Activated naive CD4-positive, alpha-beta T cell treated with anti-CD3 and anti-CD28 coated beads, Interleukin-2, amount 50 U/mL, for 24 hours (primary cell): Measurements from ENCODE around the gene STK32C.

Experiments used
- H3K27ac Mint-ChIP-seq: one replicate; pipeline ENCODE4 v1.8.0; 2021; ENCODE audit warnings: mild to moderate bottlenecking, mixed read lengths
- H3K27me3 Mint-ChIP-seq: one replicate; pipeline ENCODE4 v1.8.0; 2021; ENCODE audit warnings: mixed read lengths
- H3K36me3 Mint-ChIP-seq: one replicate; pipeline ENCODE4 v1.8.0; 2021; ENCODE audit warnings: mixed read lengths
- H3K4me1 Mint-ChIP-seq: one replicate; pipeline ENCODE4 v1.8.0; 2021; ENCODE audit warnings: mixed read lengths
- H3K4me3 Mint-ChIP-seq: one replicate; pipeline ENCODE4 v1.8.0; 2021; ENCODE audit warnings: mild to moderate bottlenecking, mixed read lengths
- H3K9me3 Mint-ChIP-seq: one replicate; pipeline ENCODE4 v1.8.0; 2021; ENCODE audit warnings: mixed read lengths

The STK32C gene

GRCh38 chr10:132198381-132199181, 109.2 kb downstream of the STK32C start:
- no peak overlapping the region for H3K27ac Mint-ChIP-seq
- no peak overlapping the region for H3K4me3 Mint-ChIP-seq

GRCh38 chr10:132198068-132198370, 109.7 kb downstream of the STK32C start:
- no peaks in the 10 kb centered on the region for H3K4me1 Mint-ChIP-seq
- no peak overlapping the region for H3K27ac Mint-ChIP-seq
- H3K36me3 Mint-ChIP-seq: no peaks in the 10 kb centered on the region
- H3K4me3 Mint-ChIP-seq: no peak overlapping the region
- H3K27me3 Mint-ChIP-seq: no peaks in the 10 kb centered on the region
- H3K9me3 Mint-ChIP-seq: no peaks in the 10 kb centered on the region

More at GRCh38 chr10:132198381-132199181, 109.2 kb downstream of the STK32C start:
- Mint-ChIP-seq H3K27me3 (no peaks in the 10 kb centered on the region), H3K36me3 (no peaks in the 10 kb centered on the region), H3K9me3 (no peaks in the 10 kb centered on the region), H3K4me1 (no peaks in the 10 kb centered on the region)

- H3K27me3 Mint-ChIP-seq: no peaks in the 10 kb centered on the region
- H3K9me3 Mint-ChIP-seq: no peaks in the 10 kb centered on the region
Measured at GRCh38 chr10:132197271-132198067, 110.3 kb downstream of the STK32C start.

DNA sequence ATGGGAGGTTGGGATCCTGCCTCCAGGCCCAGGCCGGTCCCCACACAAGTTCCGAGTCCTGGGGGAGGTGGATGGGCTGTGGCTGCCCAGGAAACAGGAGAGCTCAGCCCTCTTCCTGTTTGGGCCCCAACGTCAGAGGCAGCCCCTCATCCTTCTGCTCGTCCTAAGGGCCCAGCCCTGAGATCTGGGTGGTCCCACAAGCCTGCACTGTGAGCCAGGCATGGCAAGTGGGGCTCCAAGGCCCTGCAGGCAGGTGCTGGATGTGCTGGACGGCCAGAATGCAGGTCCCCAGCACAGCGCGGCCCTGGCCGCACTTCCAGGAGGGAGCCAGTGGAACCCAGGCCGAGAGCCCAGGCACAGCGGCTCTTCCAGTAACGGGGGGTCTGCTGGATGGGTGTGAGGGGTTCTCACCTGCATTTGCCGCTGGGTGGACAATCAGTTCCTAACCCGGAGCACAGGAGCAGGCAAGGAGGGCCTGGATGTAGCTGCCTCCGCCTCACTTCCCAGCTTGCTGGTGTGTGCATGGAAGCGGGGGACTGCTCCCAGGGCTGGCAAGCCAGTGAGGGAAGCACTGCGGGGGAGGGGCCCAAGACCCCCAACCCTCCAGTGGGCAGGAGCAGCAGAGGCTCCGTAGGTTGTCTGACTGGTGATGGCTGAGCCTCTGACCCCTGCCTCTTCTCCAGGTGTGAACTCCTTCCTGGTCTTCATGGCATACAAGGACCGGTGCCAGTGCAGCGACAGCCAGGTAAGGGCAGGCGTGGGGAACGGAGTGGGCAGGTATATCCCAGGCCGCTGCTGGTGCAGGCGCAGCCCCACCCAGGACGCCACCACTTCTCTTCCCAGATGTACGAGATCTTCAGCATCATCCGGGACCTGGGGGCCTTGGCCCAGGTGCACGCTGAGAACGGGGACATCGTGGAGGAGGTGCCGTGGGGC, 111.3 kb downstream of the STK32C start:
- Mint-ChIP-seq H3K9me3 (no peaks in the 10 kb centered on the region), H3K27ac (no peak overlapping the region), H3K27me3 (no peaks in the 10 kb centered on the region), H3K4me1 (no peaks in the 10 kb centered on the region), H3K4me3 (no peak overlapping the region), H3K36me3 (no peaks in the 10 kb centered on the region)

More at GRCh38 chr10:132197271-132198067, 110.3 kb downstream of the STK32C start:
- Mint-ChIP-seq H3K36me3 (no peaks in the 10 kb centered on the region), H3K27ac (no peak overlapping the region), H3K4me1 (no peaks in the 10 kb centered on the region), H3K4me3 (no peak overlapping the region)

DNA sequence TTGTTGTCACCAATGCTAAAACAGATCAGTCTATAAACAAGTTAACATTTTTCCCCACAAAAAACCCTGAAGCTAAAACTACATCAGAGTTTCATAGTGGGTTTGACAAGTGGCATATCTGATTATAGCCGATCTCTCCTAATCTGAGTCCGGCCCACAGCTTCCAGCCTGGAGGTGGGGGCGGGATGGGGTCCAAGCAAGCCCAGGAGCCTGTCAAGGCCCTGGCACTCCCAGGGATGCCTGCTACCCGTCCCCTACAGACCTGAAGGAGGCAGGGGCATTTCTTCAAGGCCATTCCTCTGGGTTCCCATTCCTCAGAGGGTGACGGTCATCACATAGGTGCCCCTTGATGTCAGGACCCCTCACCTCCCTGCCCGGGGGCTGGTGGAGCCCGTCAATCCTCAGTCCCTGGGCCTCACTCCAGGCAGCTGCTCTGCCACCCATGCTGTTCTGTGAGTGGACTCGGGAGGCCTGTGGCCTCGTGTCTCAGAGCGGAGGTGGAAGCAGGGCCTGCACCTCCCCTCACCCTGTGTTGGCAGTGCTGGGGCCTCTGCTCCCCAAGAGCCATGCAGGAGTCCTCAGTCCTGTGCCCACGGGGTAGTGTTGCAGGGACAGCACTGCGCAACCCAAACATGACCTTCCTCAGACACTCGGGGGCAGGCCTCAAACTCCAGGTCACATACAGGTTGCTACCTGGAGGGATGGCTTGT, 112.2 kb downstream of the STK32C start:
- H3K4me1 Mint-ChIP-seq: no peaks in the 10 kb centered on the region
- no peaks in the 10 kb centered on the region for H3K27me3 Mint-ChIP-seq
- H3K36me3 Mint-ChIP-seq: no peaks in the 10 kb centered on the region
- H3K27ac Mint-ChIP-seq: no peak overlapping the region
- H3K4me3 Mint-ChIP-seq: no peak overlapping the region
- H3K9me3 Mint-ChIP-seq: no peaks in the 10 kb centered on the region

GRCh38 chr10:132194726-132195125, 113.0 kb downstream of the STK32C start:
- H3K27ac Mint-ChIP-seq: no peak overlapping the region
- H3K9me3 Mint-ChIP-seq: no peaks in the 10 kb centered on the region
- H3K4me1 Mint-ChIP-seq: no peaks in the 10 kb centered on the region
- H3K36me3 Mint-ChIP-seq: no peaks in the 10 kb centered on the region
- H3K4me3 Mint-ChIP-seq: no peak overlapping the region
- peaks cover 3% of the 10 kb centered on the region for H3K27me3 Mint-ChIP-seq

- H3K4me3 Mint-ChIP-seq: no peak overlapping the region
- H3K4me1 Mint-ChIP-seq: peaks cover 3% of the 10 kb centered on the region
- peaks cover 3% of the 10 kb centered on the region for H3K36me3 Mint-ChIP-seq
- no peak overlapping the region for H3K27ac Mint-ChIP-seq
- H3K27me3 Mint-ChIP-seq: peaks cover 8% of the 10 kb centered on the region
- H3K9me3 Mint-ChIP-seq: no peaks in the 10 kb centered on the region
Measured at GRCh38 chr10:132193907-132194552, 113.7 kb downstream of the STK32C start.

- Mint-ChIP-seq H3K9me3 (no peaks in the 10 kb centered on the region), H3K4me1 (peaks cover 7% of the 10 kb centered on the region), H3K4me3 (no peak overlapping the region), H3K36me3 (peaks cover 3% of the 10 kb centered on the region), H3K27me3 (peaks cover 12% of the 10 kb centered on the region), H3K27ac (no peak overlapping the region)
Measured at GRCh38 chr10:132192991-132193665, 114.6 kb downstream of the STK32C start.

GRCh38 chr10:132192076-132192975, 115.4 kb downstream of the STK32C start:
- Mint-ChIP-seq H3K27ac (no peak overlapping the region), H3K27me3 (peaks cover 15% of the 10 kb centered on the region), H3K9me3 (no peaks in the 10 kb centered on the region), H3K4me3 (no peak overlapping the region), H3K36me3 (peaks cover 3% of the 10 kb centered on the region), H3K4me1 (peaks cover 10% of the 10 kb centered on the region)

- H3K36me3 Mint-ChIP-seq: peaks cover 3% of the 10 kb centered on the region
- H3K27ac Mint-ChIP-seq: no peak overlapping the region
- H3K4me1 Mint-ChIP-seq: peaks cover 11% of the 10 kb centered on the region
- no peaks in the 10 kb centered on the region for H3K9me3 Mint-ChIP-seq
- H3K4me3 Mint-ChIP-seq: peak overlapping the region; percentile 52
- H3K27me3 Mint-ChIP-seq: peaks cover 16% of the 10 kb centered on the region
Measured at GRCh38 chr10:132189810-132190422, 117.8 kb downstream of the STK32C start.

- Mint-ChIP-seq H3K9me3 (no peaks in the 10 kb centered on the region), H3K27ac (no peak overlapping the region), H3K36me3 (peaks cover 3% of the 10 kb centered on the region), H3K4me3 (peak overlapping the region; percentile 44), H3K27me3 (peaks cover 19% of the 10 kb centered on the region), H3K4me1 (peaks cover 14% of the 10 kb centered on the region)
Measured at GRCh38 chr10:132189016-132189415, 118.7 kb downstream of the STK32C start.

- Mint-ChIP-seq H3K27ac (no peak overlapping the region), H3K9me3 (no peaks in the 10 kb centered on the region), H3K36me3 (peaks cover 3% of the 10 kb centered on the region), H3K4me3 (peak overlapping the region; percentile 56), H3K4me1 (peaks cover 14% of the 10 kb centered on the region), H3K27me3 (peaks cover 19% of the 10 kb centered on the region)
Measured at GRCh38 chr10:132188331-132188730, 119.4 kb downstream of the STK32C start.
